IMR-90 (cell line): ENCODE measurements around the gene MASP2. TPM values are rescaled to one million over a fixed set of nuclear protein-coding genes. Genes with fewer than 3 reads are reported as not detected.
A peak's percentile ranks its signal among the peaks of the same experiment; 100 is the strongest.

Source experiments
- ATAC-seq: fragments of 200-7000 bp; cut with Tn5 transposase; 2 replicates; pipeline ENCODE4 v1.9.1; 2020; ENCODE audit warnings: low read depth, mild to moderate bottlenecking, moderate library complexity
- BruUV-seq: library from RNA; stranded (reverse); fragments of 400-500 nt; replicated peaks from 2 replicates; lab custom pipeline; 2021; lab: Mats Ljungman, UMichigan
- CTCF ChIA-PET: fragments of 300-600 bp; formaldehyde crosslinking; extraction: SDS; loops from one replicate; lab custom pipeline; 2021; ENCODE audit warnings: antibody characterized with exemption; lab: Yijun Ruan, JAX
- POLR2A ChIA-PET: fragments of 300-600 bp; sonication (Branson Sonifier 250); formaldehyde crosslinking; loops from one replicate; lab custom pipeline; 2022; ENCODE audit warnings: antibody characterized with exemption; ENCODE audit not compliant: unreplicated experiment; lab: Charles Lee
- DNase-seq: peaks from one replicate; pipeline ENCODE4 v3.0.0; 2013
- H2AFZ ChIP-seq: replicated peaks from 2 replicates; pipeline ENCODE3; 2013; ENCODE audit warnings: low read length, mild to moderate bottlenecking; ENCODE audit not compliant: poor library complexity
- H2AK5ac ChIP-seq: 2 replicates; pipeline ENCODE4 v1.6.1; 2013; ENCODE audit warnings: low read depth, low read length, inconsistent platforms
- H2AK9ac ChIP-seq: replicated peaks from 2 replicates; pipeline ENCODE3; 2013; ENCODE audit warnings: mild to moderate bottlenecking, low read depth, low read length, moderate library complexity; ENCODE audit not compliant: poor library complexity
- H2BK120ac ChIP-seq: 2 replicates; pipeline ENCODE4 v1.6.1; 2013; ENCODE audit warnings: low read depth, low read length, inconsistent platforms
- H2BK15ac ChIP-seq: 3 replicates; pipeline ENCODE4 v1.6.1; 2013; ENCODE audit warnings: low read depth, low read length, inconsistent platforms
- H2BK20ac ChIP-seq: 2 replicates; pipeline ENCODE4 v1.6.1; 2013; ENCODE audit warnings: low read depth, mild to moderate bottlenecking, inconsistent platforms, low read length, moderate library complexity
- H2BK5ac ChIP-seq: 2 replicates; pipeline ENCODE4 v1.6.1; 2013; ENCODE audit warnings: mild to moderate bottlenecking, low read depth, low read length, inconsistent platforms; ENCODE audit not compliant: poor library complexity, severe bottlenecking
- H3K14ac ChIP-seq: replicated peaks from 2 replicates; pipeline ENCODE4 v1.6.1; 2013; ENCODE audit warnings: low read depth, low read length, inconsistent platforms
- H3K18ac ChIP-seq: 2 replicates; pipeline ENCODE4 v1.6.1; 2013; ENCODE audit warnings: low read depth, low read length, control low read depth
- H3K23ac ChIP-seq: 2 replicates; pipeline ENCODE4 v1.6.1; 2013; ENCODE audit warnings: low read depth, low read length, inconsistent platforms
- H3K27ac ChIP-seq: 2 replicates; pipeline ENCODE4 v1.5.1; 2013; ENCODE audit warnings: mild to moderate bottlenecking, control low read depth, low read length; ENCODE audit not compliant: insufficient read depth
- H3K27me3 ChIP-seq: 2 replicates; pipeline ENCODE4 v1.6.1; 2013; ENCODE audit warnings: low read length; ENCODE audit not compliant: control insufficient read depth, insufficient read depth
- H3K36me3 ChIP-seq: 2 replicates; pipeline ENCODE4 v1.6.1; 2013; ENCODE audit warnings: low read length, mixed read lengths; ENCODE audit not compliant: control insufficient read depth, insufficient read depth
- H3K4ac ChIP-seq: 2 replicates; pipeline ENCODE4 v1.6.1; 2013; ENCODE audit warnings: low read depth, low read length, inconsistent platforms
- H3K4me1 ChIP-seq: 2 replicates; pipeline ENCODE4 v1.6.1; 2013; ENCODE audit warnings: low read length, mixed read lengths; ENCODE audit not compliant: control insufficient read depth, insufficient read depth
- H3K4me2 ChIP-seq: 2 replicates; pipeline ENCODE4 v1.6.1; 2013; ENCODE audit warnings: low read depth, mild to moderate bottlenecking, control low read depth, low read length, moderate library complexity
- H3K4me3 ChIP-seq: 2 replicates; pipeline ENCODE4 v1.5.1; 2013; ENCODE audit warnings: low read depth, mild to moderate bottlenecking, control low read depth, low read length, moderate library complexity; ENCODE audit not compliant: insufficient read depth
- H3K56ac ChIP-seq: 2 replicates; pipeline ENCODE4 v1.6.1; 2013; ENCODE audit warnings: low read length, inconsistent platforms; ENCODE audit not compliant: insufficient read depth; ENCODE audit errors: extremely low read depth
- H3K79me1 ChIP-seq, 2 experiments: 2 replicates each; pipeline ENCODE4 v1.6.1; 2013; ENCODE audit warnings: low read length in 2 of 2, inconsistent platforms in 1 of 2, low read depth in 1 of 2
- H3K9ac ChIP-seq: 2 replicates; pipeline ENCODE4 v1.6.1; 2013; ENCODE audit warnings: low read depth, low read length, control low read depth
- H3K9me1 ChIP-seq: 2 replicates; pipeline ENCODE4 v1.6.1; 2013; ENCODE audit warnings: low read length, inconsistent platforms; ENCODE audit not compliant: insufficient read depth
- H3K9me3 ChIP-seq: 2 replicates; pipeline ENCODE4 v1.6.1; 2013; ENCODE audit warnings: low read length; ENCODE audit not compliant: control insufficient read depth, insufficient read depth
- H4K20me1 ChIP-seq: 2 replicates; pipeline ENCODE4 v1.6.1; 2013; ENCODE audit warnings: low read length, inconsistent platforms; ENCODE audit not compliant: insufficient read depth
- H4K5ac ChIP-seq: 2 replicates; pipeline ENCODE4 v1.6.1; 2013; ENCODE audit warnings: mild to moderate bottlenecking, low read depth, low read length, control low read depth
- H4K8ac ChIP-seq, 2 experiments: 2 replicates each; pipeline ENCODE4 v1.6.1; 2013; ENCODE audit warnings: low read depth in 2 of 2, low read length in 2 of 2, control low read depth in 1 of 2, inconsistent platforms in 1 of 2
- H4K91ac ChIP-seq: 2 replicates; pipeline ENCODE4 v1.6.1; 2013; ENCODE audit warnings: low read depth, low read length, inconsistent platforms; ENCODE audit not compliant: insufficient read depth
- BHLHE40 ChIP-seq: fragments of 150-350 bp; IDR thresholded peaks from 2 replicates; pipeline ENCODE4 v1.6.1; 2016; ENCODE audit warnings: mild to moderate bottlenecking, low read depth, low read length
- CEBPB ChIP-seq: IDR thresholded peaks from 2 replicates; pipeline ENCODE4 v1.6.1; 2012; ENCODE audit warnings: low read depth, low read length, improper control_type of control experiment
- CHD1 ChIP-seq: IDR thresholded peaks from 2 replicates; pipeline ENCODE4 v1.6.1; 2012; ENCODE audit warnings: low read depth, low read length, improper control_type of control experiment
- ELK1 ChIP-seq: fragments of 150-350 bp; IDR thresholded peaks from 2 replicates; pipeline ENCODE4 v1.6.1; 2016; ENCODE audit warnings: low read depth, mild to moderate bottlenecking, low read length, moderate library complexity, borderline replicate concordance
- FOS ChIP-seq: fragments of 150-350 bp; IDR thresholded peaks from 2 replicates; pipeline ENCODE4 v1.6.1; 2016; ENCODE audit warnings: low read depth, low read length
- MAFK ChIP-seq: IDR thresholded peaks from 2 replicates; pipeline ENCODE4 v1.6.1; 2012; ENCODE audit warnings: low read depth, low read length, improper control_type of control experiment
- MAZ ChIP-seq: IDR thresholded peaks from 2 replicates; pipeline ENCODE4 v1.6.1; 2012; ENCODE audit warnings: low read depth, mild to moderate bottlenecking, low read length, improper control_type of control experiment, moderate library complexity, borderline replicate concordance
- MXI1 ChIP-seq: IDR thresholded peaks from 2 replicates; pipeline ENCODE4 v1.6.1; 2012; ENCODE audit warnings: low read depth, mild to moderate bottlenecking, low read length, moderate library complexity, borderline replicate concordance
- NFE2L2 ChIP-seq: fragments of 150-350 bp; IDR thresholded peaks from 2 replicates; pipeline ENCODE4 v1.6.1; 2016; ENCODE audit warnings: low read depth, mild to moderate bottlenecking, low read length
- POLR2A ChIP-seq: IDR thresholded peaks from 2 replicates; pipeline ENCODE4 v1.6.1; 2012; ENCODE audit warnings: mild to moderate bottlenecking, low read depth, low read length
- RAD21 ChIP-seq: IDR thresholded peaks from 2 replicates; pipeline ENCODE4 v1.6.1; 2012; ENCODE audit warnings: low read length, improper control_type of control experiment
- RCOR1 ChIP-seq: IDR thresholded peaks from 2 replicates; pipeline ENCODE4 v1.6.1; 2012; ENCODE audit warnings: mild to moderate bottlenecking, low read length, improper control_type of control experiment; ENCODE audit not compliant: insufficient replicate concordance
- RFX5 ChIP-seq: IDR thresholded peaks from 2 replicates; pipeline ENCODE4 v1.8.0; 2012; ENCODE audit warnings: low read depth, mild to moderate bottlenecking, low read length, moderate library complexity
- SMC3 ChIP-seq: fragments of 150-350 bp; IDR thresholded peaks from 2 replicates; pipeline ENCODE4 v1.6.1; 2016; ENCODE audit warnings: low read depth, mild to moderate bottlenecking, antibody characterized with exemption, low read length, moderate library complexity
- USF2 ChIP-seq: fragments of 150-350 bp; IDR thresholded peaks from 2 replicates; pipeline ENCODE4 v1.6.1; 2017; ENCODE audit warnings: mild to moderate bottlenecking, antibody characterized with exemption, low read length, low read depth
- WGBS, 2 experiments: methylation state at CpG; one replicate each; pipeline versions ENCODE4 v1.1.5 to v1.1.7; 2013; ENCODE audit warnings: missing lambda C conversion rate in 2 of 2; ENCODE audit not compliant: insufficient read length in 1 of 2; ENCODE audit errors: extremely low coverage in 2 of 2; 5-methylcytosine and 5-hydroxymethylcytosine counted together
- dilution Hi-C: fragments of 300-500 bp; cut with HindIII; formaldehyde crosslinking; loops from one replicate; pipeline ENCODE4 v1.14.3; 2018; ENCODE audit warnings: low sequenced_read_pairs; ENCODE audit not compliant: unreplicated experiment
- in situ Hi-C: fragments of 300-500 bp; cut with MboI; formaldehyde crosslinking; loops from 3 replicates; pipeline ENCODE4 v1.14.3; 2019; ENCODE audit warnings: low sequenced_read_pairs, inconsistent platforms, mixed read lengths
- intact Hi-C: fragments of 100-400 bp; cut with micrococcal nuclease; formaldehyde crosslinking; loops from 2 replicates; pipeline ENCODE4 v1.10.0; 2022
- polyA plus RNA-seq, 3 experiments: library from polyadenylated mRNA; depleted of rRNA; stranded (reverse); fragments of >200 nt; gene quantifications; 2 replicates each; pipeline ENCODE4 v1.2.3, GENCODE V29; 2012; ENCODE audit warnings: low replicate concordance in 1 of 3
- total RNA-seq: library from RNA; depleted of rRNA; stranded (reverse); fragments of >200 nt; gene quantifications from 2 replicates; pipeline ENCODE4 v1.2.3, GENCODE V29; 2012
- TF ChIP-seq, protein P1 (sequence below): conservative IDR thresholded peaks from 2 replicates; pipeline ENCODE4 v1.5.1; 2012; ENCODE audit warnings: mild to moderate bottlenecking, low read depth, low read length, improper control_type of control experiment

The MASP2 gene
- total and polyA plus RNA-seq, 2 of the 4 experiments (the other 2 are of a cell fraction) = 0.03 TPM; not detected in 1

- no peak overlapping the region for H4K8ac ChIP-seq
- H3K9ac ChIP-seq = no peak overlapping the region
- H2AFZ ChIP-seq = no peak overlapping the region
- no peak overlapping the region for H3K4me2 ChIP-seq
- intact Hi-C loops (loop anchor here (1.0 to 5.0 kb wide), 4 partner anchors 23 to 855 kb away; partner anchors contain the start of gene SRM), dilution Hi-C loops (no loop called here), in situ Hi-C loops (loop anchor here (10.0 kb wide), 1 partner anchor 607 kb away; no protein-coding TSS in a partner anchor)
- no peak overlapping the region for H4K5ac ChIP-seq
- peak; percentile 99 for ATAC-seq
- H3K27ac ChIP-seq = no peak overlapping the region
- peak; percentile 84 for DNase-seq
- H2AK9ac ChIP-seq = no peak overlapping the region
- no peak overlapping the region for H3K18ac ChIP-seq
- no peaks in the 10 kb centered on the region for H3K36me3 ChIP-seq
- no TSS peak for BruUV-seq
- no peak overlapping the region for H3K56ac ChIP-seq
- no peak overlapping the region for H2BK5ac ChIP-seq
- ChIA-PET POLR2A (interaction anchor here (1.0 kb wide), 1 partner anchor 22 kb away, joined by 4 read pairs; the partner anchor contains the start of gene SRM), CTCF (interaction anchor here (0.5 to 2.5 kb wide), 33 partner anchors 8 to 1111 kb away, joined by 3 to 13 read pairs (median 4); partner anchors contain the start of genes EXOSC10, MASP2 and MTOR)
- TF ChIP-seq MAFK (no peak), CHD1 (no peak), RCOR1 (no peak), MXI1 (peak; percentile 43; the same call in 1 of the 2 replicates), SMC3 (peak; percentile 82), POLR2A (0 out of 2 replicates have a peak, but pooled peaks have one; percentile 47), NFE2L2 (no peak), USF2 (no peak), CEBPB (no peak), BHLHE40 (no peak; the same call in 1 of the 2 replicates), RFX5 (no peak), RAD21 (peak; percentile 99), ELK1 (no peak), MAZ (peak; percentile 30; the same call in 1 of the 2 replicates), FOS (no peak)
- TF ChIP-seq, protein P1, sequence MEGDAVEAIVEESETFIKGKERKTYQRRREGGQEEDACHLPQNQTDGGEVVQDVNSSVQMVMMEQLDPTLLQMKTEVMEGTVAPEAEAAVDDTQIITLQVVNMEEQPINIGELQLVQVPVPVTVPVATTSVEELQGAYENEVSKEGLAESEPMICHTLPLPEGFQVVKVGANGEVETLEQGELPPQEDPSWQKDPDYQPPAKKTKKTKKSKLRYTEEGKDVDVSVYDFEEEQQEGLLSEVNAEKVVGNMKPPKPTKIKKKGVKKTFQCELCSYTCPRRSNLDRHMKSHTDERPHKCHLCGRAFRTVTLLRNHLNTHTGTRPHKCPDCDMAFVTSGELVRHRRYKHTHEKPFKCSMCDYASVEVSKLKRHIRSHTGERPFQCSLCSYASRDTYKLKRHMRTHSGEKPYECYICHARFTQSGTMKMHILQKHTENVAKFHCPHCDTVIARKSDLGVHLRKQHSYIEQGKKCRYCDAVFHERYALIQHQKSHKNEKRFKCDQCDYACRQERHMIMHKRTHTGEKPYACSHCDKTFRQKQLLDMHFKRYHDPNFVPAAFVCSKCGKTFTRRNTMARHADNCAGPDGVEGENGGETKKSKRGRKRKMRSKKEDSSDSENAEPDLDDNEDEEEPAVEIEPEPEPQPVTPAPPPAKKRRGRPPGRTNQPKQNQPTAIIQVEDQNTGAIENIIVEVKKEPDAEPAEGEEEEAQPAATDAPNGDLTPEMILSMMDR = peak; percentile 99
- H2BK15ac ChIP-seq = no peak overlapping the region
- no peak overlapping the region for H3K14ac ChIP-seq
- H3K23ac ChIP-seq = no peak overlapping the region
- H2AK5ac ChIP-seq = no peak overlapping the region
- WGBS, 2 experiments = no CpG with 5 or more reads among the region's 8 CpGs
- H3K4ac ChIP-seq = no peak overlapping the region
- no peaks in the 10 kb centered on the region for H4K20me1 ChIP-seq
- H3K27me3 ChIP-seq = peaks cover 6% of the 10 kb centered on the region
- H4K91ac ChIP-seq = no peak overlapping the region
- H3K4me1 ChIP-seq = no peaks in the 10 kb centered on the region
- no peak overlapping the region for H2BK20ac ChIP-seq
- H3K4me3 ChIP-seq = no peak overlapping the region
- H3K9me1 ChIP-seq = no peaks in the 10 kb centered on the region
- no peak overlapping the region for H2BK120ac ChIP-seq
- no peaks in the 10 kb centered on the region for H3K9me3 ChIP-seq
- H3K79me1 ChIP-seq = no peaks in the 10 kb centered on the region
These were observed 9.3 kb downstream of the MASP2 start for GRCh38 chr1:11037740-11038182.
